Mesodermal cell (in vitro differentiated cells): ENCODE data around the gene VARS2.

ENCODE experiments used
- H3K27ac ChIP-seq: 2 replicates; pipeline ENCODE4 v1.7.0; 2013; ENCODE audit warnings: mild to moderate bottlenecking, low read depth, low read length, moderate library complexity; ENCODE audit not compliant: severe bottlenecking
- H3K36me3 ChIP-seq: 2 replicates; pipeline ENCODE4 v1.7.1; 2013; ENCODE audit warnings: mild to moderate bottlenecking, low read length, moderate library complexity; ENCODE audit not compliant: control insufficient read depth, insufficient read depth
- H3K4me1 ChIP-seq: one replicate; pipeline ENCODE4 v1.7.1; 2013; ENCODE audit warnings: mild to moderate bottlenecking, low read length; ENCODE audit not compliant: insufficient read depth, control insufficient read depth, poor library complexity, severe bottlenecking
- H3K4me3 ChIP-seq: 2 replicates; pipeline ENCODE4 v1.7.0; 2013; ENCODE audit warnings: low read length, control low read depth, mild to moderate bottlenecking; ENCODE audit not compliant: insufficient read depth, poor library complexity, severe bottlenecking; ENCODE audit errors: extremely low read depth
- H3K9me3 ChIP-seq: 2 replicates; pipeline ENCODE4 v1.7.1; 2013; ENCODE audit warnings: mild to moderate bottlenecking, low read length, moderate library complexity; ENCODE audit not compliant: control insufficient read depth
- WGBS, 2 experiments: methylation state at CpG; one replicate each; pipeline ENCODE4 v1.1.5; 2013; ENCODE audit warnings: missing lambda C conversion rate in 2 of 2; ENCODE audit not compliant: insufficient coverage in 2 of 2; 5-methylcytosine and 5-hydroxymethylcytosine counted together

Gene VARS2

GRCh38 chr6:30891816-30892538 lies 22.1 kb upstream of the VARS2 start:
- Histone ChIP-seq H3K4me3 (no peak overlapping the region), H3K4me1 (peaks cover 15% of the 10 kb centered on the region), H3K9me3 (no peaks in the 10 kb centered on the region), H3K36me3 (peaks cover 78% of the 10 kb centered on the region), H3K27ac (no peak overlapping the region)
- WGBS, 2 experiments, result 90 to 92% methylated on average over 18 of the region's 21 CpGs

DNA sequence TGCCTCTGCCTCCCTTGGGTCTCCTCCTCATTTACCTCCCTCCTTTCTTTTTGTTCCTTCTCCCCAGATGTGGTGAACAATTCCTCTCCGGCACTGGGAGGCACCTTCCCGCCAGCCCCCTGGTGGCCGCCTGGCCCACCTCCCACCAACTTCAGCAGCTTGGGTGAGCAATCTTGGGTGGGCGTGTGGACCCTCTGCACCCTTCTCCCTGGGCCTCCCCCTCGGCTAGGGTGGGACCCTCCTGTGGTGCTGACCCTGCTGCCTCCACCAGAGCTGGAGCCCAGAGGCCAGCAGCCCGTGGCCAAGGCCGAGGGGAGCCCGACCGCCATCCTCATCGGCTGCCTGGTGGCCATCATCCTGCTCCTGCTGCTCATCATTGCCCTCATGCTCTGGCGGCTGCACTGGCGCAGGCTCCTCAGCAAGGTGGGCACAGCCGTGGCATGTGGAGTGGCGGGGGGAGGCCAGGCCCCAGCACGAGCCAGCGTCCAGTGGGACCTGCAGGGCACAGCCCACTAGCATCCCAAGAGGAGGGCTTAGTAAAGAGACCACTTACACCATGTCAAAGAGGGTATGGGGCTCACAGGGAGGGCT lies 20.9 kb upstream of the VARS2 start:
- Histone ChIP-seq H3K4me3 (no peak overlapping the region), H3K27ac (no peak overlapping the region), H3K9me3 (no peaks in the 10 kb centered on the region), H3K4me1 (peaks cover 8% of the 10 kb centered on the region), H3K36me3 (peaks cover 83% of the 10 kb centered on the region)
- WGBS, 2 experiments, result 90 to 93% methylated on average over 13 to 16 of the region's 16 CpGs

GRCh38 chr6:30893666-30894065 lies 20.4 kb upstream of the VARS2 start:
- Histone ChIP-seq H3K36me3 (peaks cover 87% of the 10 kb centered on the region), H3K4me3 (no peak overlapping the region), H3K27ac (no peak overlapping the region), H3K9me3 (no peaks in the 10 kb centered on the region), H3K4me1 (peaks cover 2% of the 10 kb centered on the region)
- WGBS, 2 experiments, result 93% methylated on average over 8 of the region's 8 CpGs

DNA sequence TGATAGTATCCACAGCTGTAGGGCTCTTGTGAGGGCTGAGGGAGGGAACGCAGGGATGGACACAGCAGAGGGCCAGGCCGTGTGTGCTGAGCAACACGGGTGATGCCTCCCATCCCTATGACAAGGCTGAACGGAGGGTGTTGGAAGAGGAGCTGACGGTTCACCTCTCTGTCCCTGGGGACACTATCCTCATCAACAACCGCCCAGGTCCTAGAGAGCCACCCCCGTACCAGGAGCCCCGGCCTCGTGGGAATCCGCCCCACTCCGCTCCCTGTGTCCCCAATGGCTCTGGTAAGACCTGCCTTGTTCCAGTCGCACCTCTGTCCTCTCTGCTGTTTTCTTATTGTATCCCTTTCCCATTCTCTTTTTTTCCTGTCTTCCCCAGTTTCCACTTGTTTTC lies 19.7 kb upstream of the VARS2 start:
- no peak overlapping the region for H3K27ac ChIP-seq
- H3K4me3 ChIP-seq, result no peak overlapping the region
- no peaks in the 10 kb centered on the region for H3K4me1 ChIP-seq
- H3K36me3 ChIP-seq, result peaks cover 87% of the 10 kb centered on the region
- 96 to 98% methylated on average over 7 to 12 of the region's 12 CpGs for WGBS, 2 experiments
- no peaks in the 10 kb centered on the region for H3K9me3 ChIP-seq

DNA sequence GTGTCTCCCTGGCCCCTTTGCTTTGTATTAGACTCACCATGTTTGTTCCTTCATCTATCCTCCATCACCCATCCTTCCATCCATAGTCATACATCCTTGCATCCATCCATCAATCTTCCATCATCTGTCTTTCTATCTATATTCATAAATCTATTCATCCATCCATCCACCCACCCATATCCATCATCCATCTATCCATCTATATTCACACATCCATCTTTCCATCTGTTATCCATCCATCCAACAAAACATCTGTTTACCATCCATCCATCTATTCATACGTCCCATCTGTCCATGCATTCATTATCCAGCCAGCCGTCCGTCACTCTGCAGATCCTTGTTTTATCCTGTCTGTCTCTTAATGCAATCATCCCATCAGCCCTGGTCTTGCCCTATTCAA lies 19.1 kb upstream of the VARS2 start:
- no peaks in the 10 kb centered on the region for H3K9me3 ChIP-seq
- peaks cover 86% of the 10 kb centered on the region for H3K36me3 ChIP-seq
- H3K4me1 ChIP-seq, result no peaks in the 10 kb centered on the region
- H3K27ac ChIP-seq, result no peak overlapping the region
- H3K4me3 ChIP-seq, result no peak overlapping the region
- 96 to 100% methylated on average over 3 of the region's 3 CpGs for WGBS, 2 experiments

GRCh38 chr6:30895343-30895742 lies 18.7 kb upstream of the VARS2 start:
- Histone ChIP-seq H3K4me1 (no peaks in the 10 kb centered on the region), H3K9me3 (no peaks in the 10 kb centered on the region), H3K27ac (no peak overlapping the region), H3K36me3 (peaks cover 83% of the 10 kb centered on the region), H3K4me3 (no peak overlapping the region)
- 88 to 89% methylated on average over 7 to 10 of the region's 10 CpGs for WGBS, 2 experiments

GRCh38 chr6:30896541-30896940 lies 17.5 kb upstream of the VARS2 start:
- H3K4me1 ChIP-seq, result no peaks in the 10 kb centered on the region
- H3K4me3 ChIP-seq, result no peak overlapping the region
- H3K27ac ChIP-seq, result no peak overlapping the region
- no peaks in the 10 kb centered on the region for H3K9me3 ChIP-seq
- 88 to 89% methylated on average over 7 to 10 of the region's 13 CpGs for WGBS, 2 experiments
- H3K36me3 ChIP-seq, result peaks cover 72% of the 10 kb centered on the region

DNA sequence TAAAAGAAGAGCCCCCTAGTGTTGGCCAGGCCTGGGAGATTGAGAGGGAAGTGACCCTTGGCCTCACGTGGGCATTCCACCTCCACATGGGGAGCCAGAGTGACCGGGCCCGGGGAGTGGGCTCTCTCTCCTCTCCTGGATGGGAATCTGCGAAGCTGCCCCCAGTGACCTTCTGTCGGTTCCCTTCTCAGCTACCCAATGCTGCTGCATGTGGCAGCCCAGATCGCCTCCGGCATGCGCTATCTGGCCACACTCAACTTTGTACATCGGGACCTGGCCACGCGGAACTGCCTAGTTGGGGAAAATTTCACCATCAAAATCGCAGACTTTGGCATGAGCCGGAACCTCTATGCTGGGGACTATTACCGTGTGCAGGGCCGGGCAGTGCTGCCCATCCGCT lies 16.2 kb upstream of the VARS2 start:
- Histone ChIP-seq H3K4me3 (no peak overlapping the region), H3K9me3 (no peaks in the 10 kb centered on the region), H3K36me3 (peaks cover 59% of the 10 kb centered on the region), H3K4me1 (no peaks in the 10 kb centered on the region), H3K27ac (no peak overlapping the region)
- WGBS, 2 experiments, result 91 to 92% methylated on average over 16 of the region's 16 CpGs

DNA sequence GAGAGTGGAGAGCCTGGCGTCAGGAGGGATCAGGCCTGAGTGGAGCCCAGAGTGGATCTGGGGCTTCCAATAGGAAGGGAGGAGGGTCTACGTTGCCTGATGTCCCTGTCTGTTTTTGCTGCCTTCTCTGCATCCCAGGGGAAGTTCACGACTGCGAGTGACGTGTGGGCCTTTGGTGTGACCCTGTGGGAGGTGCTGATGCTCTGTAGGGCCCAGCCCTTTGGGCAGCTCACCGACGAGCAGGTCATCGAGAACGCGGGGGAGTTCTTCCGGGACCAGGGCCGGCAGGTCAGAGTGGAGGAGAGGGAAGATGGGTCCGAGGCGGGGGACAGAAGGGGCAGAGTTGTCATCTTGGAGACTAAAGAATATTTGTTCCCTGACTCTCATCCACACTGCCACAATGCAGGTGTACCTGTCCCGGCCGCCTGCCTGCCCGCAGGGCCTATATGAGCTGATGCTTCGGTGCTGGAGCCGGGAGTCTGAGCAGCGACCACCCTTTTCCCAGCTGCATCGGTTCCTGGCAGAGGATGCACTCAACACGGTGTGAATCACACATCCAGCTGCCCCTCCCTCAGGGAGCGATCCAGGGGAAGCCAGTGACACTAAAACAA lies 15.2 kb upstream of the VARS2 start:
- no peak overlapping the region for H3K27ac ChIP-seq
- H3K9me3 ChIP-seq, result no peaks in the 10 kb centered on the region
- H3K36me3 ChIP-seq, result peaks cover 50% of the 10 kb centered on the region
- H3K4me1 ChIP-seq, result no peaks in the 10 kb centered on the region
- 87 to 98% methylated on average over 12 to 20 of the region's 23 CpGs for WGBS, 2 experiments
- H3K4me3 ChIP-seq, result no peak overlapping the region

DNA sequence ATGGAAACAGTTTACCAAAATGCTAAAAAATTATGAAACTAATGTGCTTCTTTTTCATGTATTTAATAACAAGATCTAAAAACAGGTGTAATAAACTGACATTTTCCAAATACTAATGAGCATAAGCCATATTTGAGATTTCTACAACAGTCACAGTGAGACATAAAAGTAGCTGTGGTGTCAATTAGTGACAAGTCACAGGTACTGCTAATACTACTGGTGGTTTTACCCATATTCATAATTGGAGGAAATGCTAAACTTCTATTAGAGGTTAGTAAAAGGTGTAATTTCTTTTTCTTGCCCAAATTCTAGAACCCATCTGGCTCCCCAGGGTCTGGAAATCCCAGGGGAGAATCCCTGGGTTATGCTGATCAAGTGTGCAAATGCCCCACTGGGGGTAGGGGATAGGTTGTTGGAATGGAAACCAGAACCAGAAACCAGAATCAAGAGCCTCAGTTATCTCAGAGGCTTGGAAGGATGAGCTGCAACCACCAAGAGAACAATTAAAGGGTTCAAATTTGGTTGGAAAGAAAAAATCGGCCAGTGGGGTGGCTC lies 13.1 kb upstream of the VARS2 start:
- H3K36me3 ChIP-seq, result peaks cover 33% of the 10 kb centered on the region
- no peak overlapping the region for H3K4me3 ChIP-seq
- no peaks in the 10 kb centered on the region for H3K9me3 ChIP-seq
- WGBS, 2 experiments, result 100% methylated on average over 1 of the region's 1 CpG; no CpG with 5 or more reads in 1 of the 2 experiments
- no peak overlapping the region for H3K27ac ChIP-seq
- H3K4me1 ChIP-seq, result no peaks in the 10 kb centered on the region

- Histone ChIP-seq H3K27ac (no peak overlapping the region), H3K9me3 (no peaks in the 10 kb centered on the region), H3K36me3 (peaks cover 29% of the 10 kb centered on the region)
These were observed 12.6 kb upstream of the VARS2 start for GRCh38 chr6:30901436-30901835.

More at GRCh38 chr6:30901436-30901835, 12.6 kb upstream of the VARS2 start:
- Histone ChIP-seq H3K4me3 (no peak overlapping the region), H3K4me1 (no peaks in the 10 kb centered on the region)
